ACC112 (cell line): Measurements from ENCODE around the gene GUCA2B.

ENCODE experiments used
- H2AFZ ChIP-seq: fragments of 200-600 bp; sonication (generic); one replicate; pipeline ENCODE4 v1.6.0; 2017; ENCODE audit warnings: antibody characterized with exemption, low read length; ENCODE audit not compliant: unreplicated experiment
- H3K27ac ChIP-seq: fragments of 200-600 bp; sonication (generic); 2 replicates; pipeline ENCODE4 v1.5.1; 2014; ENCODE audit warnings: low read depth, mild to moderate bottlenecking, antibody characterized with exemption, low read length, moderate library complexity
- H3K27me3 ChIP-seq: fragments of 200-600 bp; sonication (generic); 2 replicates; pipeline ENCODE4 v1.6.1; 2014; ENCODE audit warnings: mild to moderate bottlenecking, antibody characterized with exemption, low read length, moderate library complexity, mixed read lengths; ENCODE audit not compliant: insufficient read depth
- H3K36me3 ChIP-seq: fragments of 200-600 bp; sonication (generic); 2 replicates; pipeline ENCODE4 v1.6.1; 2016; ENCODE audit warnings: mild to moderate bottlenecking, antibody characterized with exemption, low read length, moderate library complexity, mixed read lengths; ENCODE audit not compliant: insufficient read depth
- H3K4me1 ChIP-seq: fragments of 200-600 bp; sonication (generic); one replicate; pipeline ENCODE4 v1.6.1; 2016; ENCODE audit warnings: low read length, mixed read lengths; ENCODE audit not compliant: insufficient read depth, unreplicated experiment, control insufficient read depth
- H3K4me3 ChIP-seq: fragments of 200-600 bp; sonication (generic); 2 replicates; pipeline ENCODE4 v1.5.1; 2014; ENCODE audit warnings: mild to moderate bottlenecking, low read depth, low read length
- H3K79me2 ChIP-seq: fragments of 200-600 bp; sonication (generic); one replicate; pipeline ENCODE4 v1.6.0; 2016; ENCODE audit warnings: low read length; ENCODE audit not compliant: control insufficient read depth, unreplicated experiment, insufficient read depth

Gene GUCA2B

GRCh38 chr1:42152907-42153600 is at the start of gene GUCA2B:
Gene GUCA2B, plus strand, starts transcription at chr1:42153410. Its CDS starts 41 bp downstream, at chr1:42153451.
- H3K4me1 ChIP-seq, result no peaks in the 10 kb centered on the region

DNA sequence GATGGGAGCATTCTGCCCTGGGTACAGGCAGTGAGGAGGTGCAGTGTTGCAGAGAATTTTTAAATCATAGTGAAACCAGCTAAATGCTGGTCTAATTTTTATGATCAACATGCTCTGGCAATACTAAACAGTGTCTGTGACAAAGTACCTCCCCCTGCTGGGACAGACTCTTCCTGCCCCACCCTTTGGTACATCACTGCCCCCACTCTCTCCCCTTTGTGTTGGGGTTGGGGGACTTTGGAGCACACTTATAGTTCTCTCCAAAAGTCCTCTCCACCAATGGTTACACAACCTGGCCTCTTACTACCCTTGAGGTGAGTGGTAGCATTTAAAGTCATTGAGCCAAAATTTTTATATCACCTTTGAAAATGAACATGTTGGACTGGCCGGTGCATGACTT is 48.2 kb upstream of the GUCA2B start:
- no peak overlapping the region for H2AFZ ChIP-seq
- peaks cover 62% of the 10 kb centered on the region for H3K27me3 ChIP-seq
- no peaks in the 10 kb centered on the region for H3K36me3 ChIP-seq
- H3K79me2 ChIP-seq, result no peaks in the 10 kb centered on the region
- H3K4me1 ChIP-seq, result no peaks in the 10 kb centered on the region
- no peak overlapping the region for H3K4me3 ChIP-seq
- H3K27ac ChIP-seq, result no peak overlapping the region

More at GRCh38 chr1:42152907-42153600, at the start of gene GUCA2B:
- H3K4me3 ChIP-seq, result no peak within 1 kb of the TSS
- H3K36me3 ChIP-seq, result no peaks in the 10 kb centered on the region
- no peak within 1 kb of the TSS for H3K27ac ChIP-seq
- H3K79me2 ChIP-seq, result no peaks in the 10 kb centered on the region
- H2AFZ ChIP-seq, result no peak within 1 kb of the TSS
- peaks cover 52% of the 10 kb centered on the region for H3K27me3 ChIP-seq

- no peaks in the 10 kb centered on the region for H3K4me1 ChIP-seq
- no peak overlapping the region for H3K4me3 ChIP-seq
- H3K27me3 ChIP-seq, result peaks cover 63% of the 10 kb centered on the region
- no peaks in the 10 kb centered on the region for H3K36me3 ChIP-seq
- no peak overlapping the region for H2AFZ ChIP-seq
- no peak overlapping the region for H3K27ac ChIP-seq
- no peaks in the 10 kb centered on the region for H3K79me2 ChIP-seq
These were observed 44.9 kb upstream of the GUCA2B start for GRCh38 chr1:42108309-42108708.

GRCh38 chr1:42109600-42109999 is 43.6 kb upstream of the GUCA2B start:
- H2AFZ ChIP-seq, result no peak overlapping the region
- no peaks in the 10 kb centered on the region for H3K36me3 ChIP-seq
- no peaks in the 10 kb centered on the region for H3K79me2 ChIP-seq
- H3K27me3 ChIP-seq, result peaks cover 58% of the 10 kb centered on the region
- no peak overlapping the region for H3K27ac ChIP-seq
- H3K4me1 ChIP-seq, result no peaks in the 10 kb centered on the region
- no peak overlapping the region for H3K4me3 ChIP-seq

DNA sequence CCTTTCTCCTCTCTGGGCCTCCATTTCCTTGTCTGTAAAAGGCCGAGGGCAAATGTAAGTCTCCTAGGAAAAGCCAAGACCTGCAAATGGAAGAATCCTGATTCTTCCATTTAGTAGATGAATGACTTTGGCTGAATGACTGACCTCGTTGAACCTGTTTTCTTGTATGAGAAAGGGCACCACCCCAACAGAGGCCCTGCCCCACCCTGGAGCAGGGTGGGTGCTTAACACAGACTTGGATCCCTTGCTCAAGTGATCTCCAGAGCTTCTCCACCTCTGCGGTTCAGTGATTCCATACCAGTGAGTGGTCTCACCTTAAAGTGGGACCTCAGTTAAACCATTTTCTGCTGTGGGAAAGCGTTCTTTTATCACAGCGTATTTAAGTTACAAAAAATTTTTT is 39.0 kb upstream of the GUCA2B start:
- no peaks in the 10 kb centered on the region for H3K4me1 ChIP-seq
- no peaks in the 10 kb centered on the region for H3K36me3 ChIP-seq
- H2AFZ ChIP-seq, result no peak overlapping the region
- H3K79me2 ChIP-seq, result no peaks in the 10 kb centered on the region
- H3K27me3 ChIP-seq, result peaks cover 66% of the 10 kb centered on the region
- no peak overlapping the region for H3K4me3 ChIP-seq
- H3K27ac ChIP-seq, result no peak overlapping the region

- Histone ChIP-seq H2AFZ (no peak overlapping the region), H3K79me2 (no peaks in the 10 kb centered on the region), H3K27ac (no peak overlapping the region), H3K36me3 (no peaks in the 10 kb centered on the region), H3K27me3 (peaks cover 62% of the 10 kb centered on the region), H3K4me3 (no peak overlapping the region), H3K4me1 (no peaks in the 10 kb centered on the region)
These were observed 36.0 kb upstream of the GUCA2B start for GRCh38 chr1:42117214-42117613.

DNA sequence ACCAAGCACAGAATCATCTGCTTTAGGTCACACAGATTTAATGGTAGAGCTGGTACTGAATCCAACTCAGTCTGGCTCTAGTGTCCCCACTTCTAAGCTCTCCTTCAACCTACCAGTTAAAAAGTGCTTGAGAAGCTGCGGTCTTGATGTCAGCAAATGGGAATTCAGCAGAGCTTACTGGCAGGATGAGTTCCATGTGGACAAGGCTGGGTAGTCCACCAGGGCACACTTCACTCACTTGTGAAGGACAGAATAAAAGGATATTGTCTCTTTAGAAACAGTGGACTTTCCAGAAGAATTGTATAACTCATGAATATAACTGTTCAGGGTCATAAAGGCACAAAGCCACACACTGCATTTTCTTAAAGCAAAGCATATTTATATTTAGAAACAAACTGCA is 35.1 kb upstream of the GUCA2B start:
- no peak overlapping the region for H3K4me3 ChIP-seq
- H3K79me2 ChIP-seq, result no peaks in the 10 kb centered on the region
- H3K27me3 ChIP-seq, result peaks cover 58% of the 10 kb centered on the region
- no peak overlapping the region for H3K27ac ChIP-seq
- H2AFZ ChIP-seq, result no peak overlapping the region
- no peaks in the 10 kb centered on the region for H3K36me3 ChIP-seq
- no peaks in the 10 kb centered on the region for H3K4me1 ChIP-seq

DNA sequence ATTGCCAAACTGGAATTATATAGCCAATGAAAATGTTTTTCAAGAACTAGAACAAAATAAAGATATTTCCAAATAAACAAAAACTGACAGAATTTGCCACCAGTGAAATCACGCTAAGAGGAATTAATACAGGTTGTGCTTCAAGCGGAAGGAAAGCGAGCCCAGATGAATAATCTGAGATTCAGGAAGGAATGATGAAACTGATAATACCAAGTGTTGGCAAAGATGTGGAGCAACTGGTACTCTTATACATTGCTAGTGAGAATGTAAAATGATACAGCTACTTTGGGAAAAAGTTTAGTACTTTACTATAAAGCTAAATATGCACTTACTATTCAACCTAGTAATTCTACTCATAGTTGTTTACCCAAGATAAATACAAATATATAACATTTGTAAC is 30.8 kb upstream of the GUCA2B start:
- no peaks in the 10 kb centered on the region for H3K4me1 ChIP-seq
- no peaks in the 10 kb centered on the region for H3K79me2 ChIP-seq
- H3K36me3 ChIP-seq, result no peaks in the 10 kb centered on the region
- H3K4me3 ChIP-seq, result no peak overlapping the region
- no peak overlapping the region for H2AFZ ChIP-seq
- no peak overlapping the region for H3K27ac ChIP-seq
- H3K27me3 ChIP-seq, result peaks cover 53% of the 10 kb centered on the region

- H3K27ac ChIP-seq, result no peak overlapping the region
- peaks cover 58% of the 10 kb centered on the region for H3K27me3 ChIP-seq
- no peaks in the 10 kb centered on the region for H3K79me2 ChIP-seq
- no peak overlapping the region for H2AFZ ChIP-seq
- no peak overlapping the region for H3K4me3 ChIP-seq
- no peaks in the 10 kb centered on the region for H3K4me1 ChIP-seq
- no peaks in the 10 kb centered on the region for H3K36me3 ChIP-seq
These were observed 27.7 kb upstream of the GUCA2B start for GRCh38 chr1:42125552-42125951.

GRCh38 chr1:42127767-42128166 is 25.4 kb upstream of the GUCA2B start:
- Histone ChIP-seq H3K4me1 (no peaks in the 10 kb centered on the region), H3K36me3 (no peaks in the 10 kb centered on the region), H2AFZ (no peak overlapping the region), H3K79me2 (no peaks in the 10 kb centered on the region), H3K4me3 (no peak overlapping the region), H3K27me3 (peaks cover 59% of the 10 kb centered on the region), H3K27ac (no peak overlapping the region)

- Histone ChIP-seq H3K27me3 (peaks cover 61% of the 10 kb centered on the region), H3K27ac (no peak overlapping the region), H3K4me1 (no peaks in the 10 kb centered on the region), H2AFZ (no peak overlapping the region), H3K79me2 (no peaks in the 10 kb centered on the region), H3K4me3 (no peak overlapping the region), H3K36me3 (no peaks in the 10 kb centered on the region)
These were observed 24.7 kb upstream of the GUCA2B start for GRCh38 chr1:42128499-42128898.
